MM.1S (cell line): ENCODE measurements around the gene COL20A1.

Experiments
- EZH2 ChIP-seq: fragments of 300-600 bp; sonication (generic); optimal IDR thresholded peaks from 2 replicates; pipeline ENCODE3; 2017; ENCODE audit warnings: low read depth, mild to moderate bottlenecking, antibody characterized with exemption, low read length, mixed read lengths
- EZH2phosphoT487 ChIP-seq: fragments of 300-600 bp; sonication (generic); IDR thresholded peaks from 2 replicates; pipeline ENCODE4 v1.6.1; 2018; ENCODE audit warnings: antibody characterized with exemption, low read length
- TF ChIP-seq, protein P1 (sequence below): fragments of 300-600 bp; sonication (generic); IDR thresholded peaks from 2 replicates; pipeline ENCODE4 v1.5.1; 2016; ENCODE audit warnings: antibody characterized with exemption, low read length, mixed read lengths

GRCh38 chr20:63337786-63338420, 44.9 kb downstream of the COL20A1 start:
- TF ChIP-seq EZH2: no peak
- TF ChIP-seq, protein P1, sequence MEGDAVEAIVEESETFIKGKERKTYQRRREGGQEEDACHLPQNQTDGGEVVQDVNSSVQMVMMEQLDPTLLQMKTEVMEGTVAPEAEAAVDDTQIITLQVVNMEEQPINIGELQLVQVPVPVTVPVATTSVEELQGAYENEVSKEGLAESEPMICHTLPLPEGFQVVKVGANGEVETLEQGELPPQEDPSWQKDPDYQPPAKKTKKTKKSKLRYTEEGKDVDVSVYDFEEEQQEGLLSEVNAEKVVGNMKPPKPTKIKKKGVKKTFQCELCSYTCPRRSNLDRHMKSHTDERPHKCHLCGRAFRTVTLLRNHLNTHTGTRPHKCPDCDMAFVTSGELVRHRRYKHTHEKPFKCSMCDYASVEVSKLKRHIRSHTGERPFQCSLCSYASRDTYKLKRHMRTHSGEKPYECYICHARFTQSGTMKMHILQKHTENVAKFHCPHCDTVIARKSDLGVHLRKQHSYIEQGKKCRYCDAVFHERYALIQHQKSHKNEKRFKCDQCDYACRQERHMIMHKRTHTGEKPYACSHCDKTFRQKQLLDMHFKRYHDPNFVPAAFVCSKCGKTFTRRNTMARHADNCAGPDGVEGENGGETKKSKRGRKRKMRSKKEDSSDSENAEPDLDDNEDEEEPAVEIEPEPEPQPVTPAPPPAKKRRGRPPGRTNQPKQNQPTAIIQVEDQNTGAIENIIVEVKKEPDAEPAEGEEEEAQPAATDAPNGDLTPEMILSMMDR: no peak
- no peak for TF ChIP-seq EZH2phosphoT487
